Activated naive CD8-positive, alpha-beta T cell treated with anti-CD3 and anti-CD28 coated beads, Interleukin-2, amount 50 U/mL, for 24 hours (primary cell): ENCODE results near the gene PDE4D.

Source experiments
- ATAC-seq: fragments of 150-1000 bp; cut with Tn5 transposase; one replicate; pipeline ENCODE4 v1.10.0; 2021
- DNase-seq: peaks from one replicate; pipeline ENCODE4 v3.0.0; 2021
- H3K27ac Mint-ChIP-seq: one replicate; pipeline ENCODE4 v1.8.0; 2021; ENCODE audit warnings: mild to moderate bottlenecking, mixed read lengths
- H3K27me3 Mint-ChIP-seq: one replicate; pipeline ENCODE4 v1.8.0; 2021; ENCODE audit warnings: mixed read lengths
- H3K36me3 Mint-ChIP-seq: one replicate; pipeline ENCODE4 v1.8.0; 2021; ENCODE audit warnings: low read depth, mixed read lengths
- H3K4me1 Mint-ChIP-seq: one replicate; pipeline ENCODE4 v1.8.0; 2021; ENCODE audit warnings: mixed read lengths
- H3K4me3 Mint-ChIP-seq: one replicate; pipeline ENCODE4 v1.8.0; 2021; ENCODE audit warnings: mild to moderate bottlenecking, moderate library complexity, mixed read lengths
- H3K9me3 Mint-ChIP-seq: one replicate; pipeline ENCODE4 v1.8.0; 2021; ENCODE audit warnings: mixed read lengths

Gene PDE4D

DNA sequence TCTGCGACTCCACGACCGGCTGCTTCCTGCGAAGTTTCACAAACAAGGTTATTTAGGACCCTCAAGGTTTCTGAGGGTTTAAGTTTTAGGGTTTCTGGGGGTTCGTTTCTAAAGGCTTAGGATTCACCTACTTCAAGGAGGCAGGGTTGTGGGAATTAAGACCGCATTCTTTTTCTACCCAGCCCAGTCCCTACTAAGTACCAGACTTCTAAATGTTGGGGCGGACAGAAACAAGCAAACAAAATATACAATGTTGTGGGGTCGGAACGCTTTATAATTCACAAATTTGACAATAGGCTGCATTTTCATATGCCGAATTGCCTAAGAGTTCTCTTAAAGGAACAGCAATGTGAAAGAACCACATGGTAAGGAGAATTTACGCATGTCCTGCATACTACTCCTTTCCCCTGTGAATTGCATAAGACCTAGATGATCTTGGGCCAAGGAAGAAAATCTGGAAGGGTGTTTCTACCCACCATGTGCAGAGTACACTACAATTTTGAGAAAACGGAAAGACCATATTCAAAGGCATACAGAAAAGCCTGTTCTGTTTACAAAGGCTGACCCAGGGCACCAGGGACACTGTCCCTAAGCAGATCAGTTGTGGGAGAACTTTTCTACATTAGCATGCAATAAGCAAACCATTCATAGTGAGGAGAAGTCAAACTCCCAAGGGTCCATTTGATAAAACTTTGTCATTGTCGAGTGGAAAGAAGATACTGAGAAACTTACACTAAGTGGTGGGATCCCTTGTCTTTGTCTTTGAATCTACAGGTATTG, 853.3 kb downstream of the PDE4D start:
- no peaks in the 10 kb centered on the region for H3K27me3 Mint-ChIP-seq
- peaks cover 51% of the 10 kb centered on the region for H3K4me1 Mint-ChIP-seq
- H3K4me3 Mint-ChIP-seq: peak overlapping the region; percentile 86
- DNase-seq: no peak
- H3K9me3 Mint-ChIP-seq: peaks cover 3% of the 10 kb centered on the region
- ATAC-seq: no peak
- H3K36me3 Mint-ChIP-seq: peaks cover 24% of the 10 kb centered on the region
- peak overlapping the region; percentile 90 for H3K27ac Mint-ChIP-seq

GRCh38 chr5:59039296-59040023, 854.1 kb downstream of the PDE4D start:
- H3K27me3 Mint-ChIP-seq: no peaks in the 10 kb centered on the region
- H3K4me1 Mint-ChIP-seq: peaks cover 59% of the 10 kb centered on the region
- peak overlapping the region; percentile 86 for H3K4me3 Mint-ChIP-seq
- H3K27ac Mint-ChIP-seq: peak overlapping the region; percentile 90
- DNase-seq: peak; percentile 88
- no peaks in the 10 kb centered on the region for H3K9me3 Mint-ChIP-seq
- ATAC-seq: peak; percentile 73
- peaks cover 29% of the 10 kb centered on the region for H3K36me3 Mint-ChIP-seq

GRCh38 chr5:59038798-59039295, 854.7 kb downstream of the PDE4D start:
- no peaks in the 10 kb centered on the region for H3K9me3 Mint-ChIP-seq
- H3K4me1 Mint-ChIP-seq: peaks cover 59% of the 10 kb centered on the region
- peak overlapping the region; percentile 91 for H3K27ac Mint-ChIP-seq
- peak; percentile 20 for DNase-seq
- H3K27me3 Mint-ChIP-seq: no peaks in the 10 kb centered on the region
- peak overlapping the region; percentile 86 for H3K4me3 Mint-ChIP-seq
- ATAC-seq: no peak
- H3K36me3 Mint-ChIP-seq: peaks cover 29% of the 10 kb centered on the region

DNA sequence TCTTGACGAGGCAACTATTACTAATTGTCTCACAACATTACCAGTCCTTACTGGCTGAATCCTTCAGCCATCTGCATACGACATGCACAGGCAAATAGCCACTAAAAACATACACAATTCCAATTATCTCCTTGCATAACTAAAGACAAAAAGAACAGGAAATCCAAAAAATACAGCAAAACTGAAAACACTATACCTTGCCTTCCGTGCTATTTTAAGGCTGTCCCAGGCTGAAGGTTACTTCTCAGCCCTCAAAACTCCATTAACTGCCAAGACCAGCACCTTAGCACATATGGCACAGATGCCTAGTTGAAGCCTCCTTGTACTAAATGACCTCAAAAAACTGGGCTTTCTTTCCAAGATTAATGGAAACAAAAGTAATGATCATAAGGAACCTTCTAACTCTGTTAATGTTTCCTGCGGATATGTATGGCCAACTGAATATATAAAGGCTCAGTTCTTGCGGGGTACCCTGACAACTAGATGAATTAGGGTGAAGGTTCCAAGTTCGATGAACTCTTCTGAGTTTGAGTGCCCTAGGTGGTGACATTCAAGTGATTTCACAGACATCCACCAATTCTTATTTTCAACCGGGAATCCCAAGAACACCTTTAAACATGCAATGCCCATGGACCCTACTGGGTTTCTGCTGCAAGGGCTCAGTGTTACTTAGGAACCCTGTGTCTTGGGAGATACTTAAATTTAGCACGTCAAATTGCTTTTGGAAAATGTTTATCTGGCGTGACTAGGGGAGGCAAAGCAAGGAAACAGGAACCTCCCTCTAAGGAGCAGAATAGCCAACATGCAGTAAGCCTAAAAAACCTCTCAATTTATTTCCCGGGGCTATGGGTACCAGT, 855.4 kb downstream of the PDE4D start:
- Mint-ChIP-seq H3K36me3 (peaks cover 33% of the 10 kb centered on the region), H3K4me1 (peaks cover 63% of the 10 kb centered on the region), H3K27me3 (no peaks in the 10 kb centered on the region), H3K27ac (peak overlapping the region; percentile 91), H3K4me3 (peak overlapping the region; percentile 86), H3K9me3 (no peaks in the 10 kb centered on the region)
- no peak for ATAC-seq
- DNase-seq: no peak

DNA sequence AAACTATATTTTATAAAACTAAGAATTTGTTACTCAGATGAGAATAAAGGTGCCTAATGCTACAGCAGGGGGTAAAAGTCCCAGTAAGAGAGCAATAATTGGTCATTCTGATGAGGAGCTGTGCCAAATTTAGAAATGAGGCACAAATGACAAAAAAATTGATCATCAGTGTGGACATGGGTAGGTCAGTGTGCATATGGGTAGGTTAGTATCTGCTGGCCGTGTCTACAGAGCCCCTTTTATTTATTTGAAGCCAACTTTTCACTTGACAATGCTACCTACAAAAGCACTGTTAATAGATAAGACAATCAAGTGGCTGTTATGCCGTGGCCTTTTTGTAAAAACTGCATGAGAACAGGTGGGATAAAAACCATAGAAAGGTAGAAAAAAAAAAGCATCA, 856.1 kb downstream of the PDE4D start:
- Mint-ChIP-seq H3K27ac (peak overlapping the region; percentile 91), H3K4me1 (peaks cover 62% of the 10 kb centered on the region), H3K4me3 (peak overlapping the region; percentile 86)

GRCh38 chr5:59037041-59037440, 856.5 kb downstream of the PDE4D start:
- H3K27ac Mint-ChIP-seq: peak overlapping the region; percentile 82

More for the DNA sequence above, 856.1 kb downstream of the PDE4D start:
- no peak for DNase-seq
- Mint-ChIP-seq H3K27me3 (no peaks in the 10 kb centered on the region), H3K9me3 (no peaks in the 10 kb centered on the region), H3K36me3 (peaks cover 35% of the 10 kb centered on the region)
- no peak for ATAC-seq

GRCh38 chr5:59036274-59036961, 857.1 kb downstream of the PDE4D start:
- DNase-seq: no peak
- H3K36me3 Mint-ChIP-seq: peaks cover 38% of the 10 kb centered on the region
- H3K9me3 Mint-ChIP-seq: no peaks in the 10 kb centered on the region
- peak overlapping the region; percentile 82 for H3K27ac Mint-ChIP-seq
- no peaks in the 10 kb centered on the region for H3K27me3 Mint-ChIP-seq
- H3K4me1 Mint-ChIP-seq: peaks cover 56% of the 10 kb centered on the region
- H3K4me3 Mint-ChIP-seq: peak overlapping the region; percentile 86
- ATAC-seq: peak; percentile 39

More at GRCh38 chr5:59037041-59037440, 856.5 kb downstream of the PDE4D start:
- Mint-ChIP-seq H3K9me3 (no peaks in the 10 kb centered on the region), H3K27me3 (no peaks in the 10 kb centered on the region), H3K36me3 (peaks cover 35% of the 10 kb centered on the region), H3K4me1 (peaks cover 58% of the 10 kb centered on the region), H3K4me3 (peak overlapping the region; percentile 86)
- DNase-seq (no peak), ATAC-seq (no peak)

DNA sequence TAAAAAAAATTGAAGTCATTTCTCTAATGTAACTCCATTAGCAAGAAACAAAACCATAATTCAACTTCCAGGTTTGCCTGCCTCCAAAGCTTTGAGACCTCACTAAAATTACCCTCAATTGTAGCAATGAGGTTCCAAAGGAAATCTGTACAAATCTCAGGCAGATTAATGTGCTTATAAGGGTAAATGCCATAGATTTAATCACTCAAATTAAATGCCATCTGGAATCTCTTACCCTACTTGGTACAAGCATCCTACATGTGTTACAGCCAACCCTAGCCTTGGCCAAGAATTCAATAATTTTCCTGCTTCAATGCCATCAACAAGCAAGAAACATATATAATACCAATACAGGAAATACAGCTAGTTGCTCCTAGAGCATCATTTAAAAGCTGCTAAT, 857.8 kb downstream of the PDE4D start:
- peak overlapping the region; percentile 82 for H3K27ac Mint-ChIP-seq
- peaks cover 53% of the 10 kb centered on the region for H3K4me1 Mint-ChIP-seq
- H3K9me3 Mint-ChIP-seq: no peaks in the 10 kb centered on the region
- H3K4me3 Mint-ChIP-seq: peak overlapping the region; percentile 86
- H3K36me3 Mint-ChIP-seq: peaks cover 43% of the 10 kb centered on the region
- ATAC-seq (no peak), DNase-seq (no peak)
- no peaks in the 10 kb centered on the region for H3K27me3 Mint-ChIP-seq

- H3K27me3 Mint-ChIP-seq: no peaks in the 10 kb centered on the region
- H3K4me1 Mint-ChIP-seq: peaks cover 54% of the 10 kb centered on the region
- H3K4me3 Mint-ChIP-seq: peak overlapping the region; percentile 86
- peak overlapping the region; percentile 82 for H3K27ac Mint-ChIP-seq
- ATAC-seq (no peak), DNase-seq (no peak)
- H3K36me3 Mint-ChIP-seq: peaks cover 52% of the 10 kb centered on the region
- no peaks in the 10 kb centered on the region for H3K9me3 Mint-ChIP-seq
Measured at GRCh38 chr5:59034498-59035186, 858.9 kb downstream of the PDE4D start.

- no peak for ATAC-seq
- no peaks in the 10 kb centered on the region for H3K9me3 Mint-ChIP-seq
- no peak overlapping the region for H3K27ac Mint-ChIP-seq
- DNase-seq: no peak
- peaks cover 46% of the 10 kb centered on the region for H3K4me1 Mint-ChIP-seq
- peaks cover 60% of the 10 kb centered on the region for H3K36me3 Mint-ChIP-seq
- H3K27me3 Mint-ChIP-seq: no peaks in the 10 kb centered on the region
- no peak overlapping the region for H3K4me3 Mint-ChIP-seq
Measured at GRCh38 chr5:59027145-59027907, 866.2 kb downstream of the PDE4D start.

DNA sequence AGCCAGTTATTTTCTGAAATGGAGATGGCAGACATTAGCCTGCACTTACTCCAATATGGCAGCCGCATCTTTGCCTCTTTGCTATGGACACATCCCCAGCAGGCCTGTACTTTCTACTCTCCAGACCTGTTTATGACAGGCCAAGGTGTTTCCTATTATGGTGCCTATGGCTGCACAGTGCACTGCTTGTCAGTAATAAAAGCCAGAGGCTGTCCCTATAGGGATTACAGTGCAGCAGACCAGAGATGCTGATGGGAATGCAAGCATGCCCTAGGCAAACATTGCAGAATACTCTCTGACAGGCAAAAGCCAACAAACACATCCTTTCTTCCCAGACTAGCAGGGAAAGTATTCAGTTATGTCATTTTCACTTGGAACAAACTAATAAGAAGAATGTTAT, 867.8 kb downstream of the PDE4D start:
- DNase-seq (no peak), ATAC-seq (no peak)
- peaks cover 54% of the 10 kb centered on the region for H3K4me1 Mint-ChIP-seq
- H3K27me3 Mint-ChIP-seq: no peaks in the 10 kb centered on the region
- H3K9me3 Mint-ChIP-seq: no peaks in the 10 kb centered on the region
- no peak overlapping the region for H3K27ac Mint-ChIP-seq
- H3K36me3 Mint-ChIP-seq: peaks cover 59% of the 10 kb centered on the region
- H3K4me3 Mint-ChIP-seq: no peak overlapping the region

- Mint-ChIP-seq H3K36me3 (peaks cover 58% of the 10 kb centered on the region), H3K27me3 (no peaks in the 10 kb centered on the region), H3K27ac (peak overlapping the region; percentile 73), H3K4me1 (peaks cover 55% of the 10 kb centered on the region), H3K9me3 (peaks cover 11% of the 10 kb centered on the region), H3K4me3 (no peak overlapping the region)
- no peak for ATAC-seq
- no peak for DNase-seq
Measured at GRCh38 chr5:59021837-59022514, 871.5 kb downstream of the PDE4D start.
